Smooth muscle cell (in vitro differentiated cells): Measurements from ENCODE around the gene PLCH1. TPM values are rescaled to one million over a fixed set of nuclear protein-coding genes. Genes with fewer than 3 reads are reported as not detected.

Experiments
- DNase-seq: peaks from one replicate; lab custom pipeline; 2025; ENCODE audit not compliant: unreplicated experiment; lab: John Stamatoyannopoulos, UW
- H2AFZ ChIP-seq: fragments of 200-600 bp; sonication (generic); 2 replicates; pipeline ENCODE4 v1.6.0; 2016; ENCODE audit warnings: antibody characterized with exemption, low read depth, mild to moderate bottlenecking
- H3F3A ChIP-seq: fragments of 200-600 bp; sonication (generic); 2 replicates; pipeline ENCODE4 v1.6.0; 2017; ENCODE audit warnings: antibody characterized with exemption, low read depth
- H3K27ac ChIP-seq: fragments of 200-600 bp; sonication (generic); 2 replicates; pipeline ENCODE4 v1.5.1; 2016; ENCODE audit warnings: low read depth, mild to moderate bottlenecking
- H3K27me3 ChIP-seq: fragments of 200-600 bp; sonication (generic); 2 replicates; pipeline ENCODE4 v1.6.1; 2016; ENCODE audit warnings: low read depth, mild to moderate bottlenecking
- H3K36me3 ChIP-seq: fragments of 200-600 bp; sonication (generic); 2 replicates; pipeline ENCODE4 v1.5.1; 2016; ENCODE audit warnings: low read depth
- H3K4me1 ChIP-seq: fragments of 200-600 bp; sonication (generic); 2 replicates; pipeline ENCODE4 v1.5.1; 2016; ENCODE audit warnings: low read depth
- H3K4me2 ChIP-seq: fragments of 200-600 bp; sonication (generic); 2 replicates; pipeline ENCODE4 v1.6.0; 2016; ENCODE audit warnings: mild to moderate bottlenecking
- H3K4me3 ChIP-seq: fragments of 200-600 bp; sonication (generic); 2 replicates; pipeline ENCODE4 v1.5.1; 2016; ENCODE audit warnings: mild to moderate bottlenecking
- H3K79me2 ChIP-seq: fragments of 200-600 bp; sonication (generic); 2 replicates; pipeline ENCODE4 v1.6.0; 2016; ENCODE audit warnings: low read depth, mild to moderate bottlenecking
- H3K9ac ChIP-seq: fragments of 200-600 bp; sonication (generic); 2 replicates; pipeline ENCODE4 v1.6.0; 2016; ENCODE audit warnings: low read depth
- H3K9me3 ChIP-seq: fragments of 200-600 bp; sonication (generic); replicated peaks from 2 replicates; pipeline ENCODE4 v1.5.1; 2016; ENCODE audit warnings: low read depth
- H4K20me1 ChIP-seq: fragments of 200-600 bp; sonication (generic); 2 replicates; pipeline ENCODE4 v1.6.0; 2016; ENCODE audit warnings: low read depth
- WGBS: methylation state at CpG from one replicate; pipeline ENCODE4 v1.1.7; 2016; ENCODE audit warnings: low lambda C conversion rate; 5-methylcytosine and 5-hydroxymethylcytosine counted together
- polyA plus RNA-seq: library from polyadenylated mRNA; unstranded; fragments of >200 nt; fragmentation: Nextera tagmentation; extraction: Ambion mirVana; gene quantifications from 2 replicates; pipeline ENCODE4 v1.2.1, GENCODE V29; 2016
- total RNA-seq: library from RNA; depleted of rRNA; stranded (reverse); fragments of >200 nt; gene quantifications from 2 replicates; pipeline ENCODE4 v1.2.3, GENCODE V29; 2014
- TF ChIP-seq, protein P1 (sequence below): fragments of 200-600 bp; sonication (generic); IDR thresholded peaks from 2 replicates; pipeline ENCODE4 v1.5.1; 2017; ENCODE audit warnings: borderline replicate concordance, mild to moderate bottlenecking, antibody characterized with exemption; ENCODE audit not compliant: insufficient read depth, poor library complexity, severe bottlenecking

PLCH1 gene
- total and polyA plus RNA-seq, 2 experiments from 2014 or later, result 0.36 TPM; not detected in 1

DNA sequence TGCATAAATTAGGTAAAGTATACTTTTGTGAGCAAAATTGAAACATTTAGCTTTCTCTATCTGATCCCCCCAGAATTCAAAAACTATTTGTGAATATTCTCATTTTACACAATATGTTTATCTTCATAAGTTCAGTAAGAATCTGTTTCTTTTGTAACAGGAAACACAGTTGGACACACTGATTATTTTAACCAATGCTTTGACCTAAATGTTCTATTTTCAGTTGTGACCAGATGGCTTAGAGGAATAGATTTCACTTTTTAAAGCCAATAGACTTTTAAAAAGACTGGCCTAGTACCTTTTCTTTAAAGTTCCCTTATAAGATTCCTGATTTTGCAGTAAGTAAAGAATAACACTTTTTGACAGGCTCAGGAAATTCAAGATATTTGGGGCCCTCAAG is 377.4 kb downstream of the PLCH1 start:
- H3K9ac ChIP-seq, result no peak overlapping the region
- H3K9me3 ChIP-seq, result no peaks in the 10 kb centered on the region
- no peaks in the 10 kb centered on the region for H3K36me3 ChIP-seq
- H3K27ac ChIP-seq, result no peak overlapping the region
- H3K4me3 ChIP-seq, result no peak overlapping the region
- H3F3A ChIP-seq, result no peaks in the 10 kb centered on the region
- no peak overlapping the region for H3K4me2 ChIP-seq
- no peaks in the 10 kb centered on the region for H4K20me1 ChIP-seq
- H3K27me3 ChIP-seq, result no peaks in the 10 kb centered on the region
- H3K79me2 ChIP-seq, result no peaks in the 10 kb centered on the region
- H2AFZ ChIP-seq, result peak overlapping the region; percentile 36
- no peak for DNase-seq
- H3K4me1 ChIP-seq, result peaks cover 18% of the 10 kb centered on the region
- TF ChIP-seq, protein P1, sequence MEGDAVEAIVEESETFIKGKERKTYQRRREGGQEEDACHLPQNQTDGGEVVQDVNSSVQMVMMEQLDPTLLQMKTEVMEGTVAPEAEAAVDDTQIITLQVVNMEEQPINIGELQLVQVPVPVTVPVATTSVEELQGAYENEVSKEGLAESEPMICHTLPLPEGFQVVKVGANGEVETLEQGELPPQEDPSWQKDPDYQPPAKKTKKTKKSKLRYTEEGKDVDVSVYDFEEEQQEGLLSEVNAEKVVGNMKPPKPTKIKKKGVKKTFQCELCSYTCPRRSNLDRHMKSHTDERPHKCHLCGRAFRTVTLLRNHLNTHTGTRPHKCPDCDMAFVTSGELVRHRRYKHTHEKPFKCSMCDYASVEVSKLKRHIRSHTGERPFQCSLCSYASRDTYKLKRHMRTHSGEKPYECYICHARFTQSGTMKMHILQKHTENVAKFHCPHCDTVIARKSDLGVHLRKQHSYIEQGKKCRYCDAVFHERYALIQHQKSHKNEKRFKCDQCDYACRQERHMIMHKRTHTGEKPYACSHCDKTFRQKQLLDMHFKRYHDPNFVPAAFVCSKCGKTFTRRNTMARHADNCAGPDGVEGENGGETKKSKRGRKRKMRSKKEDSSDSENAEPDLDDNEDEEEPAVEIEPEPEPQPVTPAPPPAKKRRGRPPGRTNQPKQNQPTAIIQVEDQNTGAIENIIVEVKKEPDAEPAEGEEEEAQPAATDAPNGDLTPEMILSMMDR, result no peak

GRCh38 chr3:155365178-155365783 is 379.6 kb downstream of the PLCH1 start:
- TF ChIP-seq, protein P1, result no peak
- DNase-seq, result no peak

GRCh38 chr3:155364492-155364891 is 380.4 kb downstream of the PLCH1 start:
- Histone ChIP-seq H3K79me2 (no peaks in the 10 kb centered on the region), H3K27me3 (no peaks in the 10 kb centered on the region), H2AFZ (no peak overlapping the region), H3K4me3 (no peak overlapping the region), H3K4me1 (peaks cover 18% of the 10 kb centered on the region), H3F3A (no peaks in the 10 kb centered on the region), H3K9me3 (no peaks in the 10 kb centered on the region), H3K4me2 (no peak overlapping the region), H3K36me3 (no peaks in the 10 kb centered on the region), H3K9ac (no peak overlapping the region), H3K27ac (no peak overlapping the region), H4K20me1 (no peaks in the 10 kb centered on the region)
- WGBS, result 88% methylated on average over 2 of the region's 2 CpGs
- TF ChIP-seq, protein P1, result no peak
- no peak for DNase-seq

More at GRCh38 chr3:155365178-155365783, 379.6 kb downstream of the PLCH1 start:
- no peaks in the 10 kb centered on the region for H3K79me2 ChIP-seq
- H3K9me3 ChIP-seq, result no peaks in the 10 kb centered on the region
- H2AFZ ChIP-seq, result no peak overlapping the region
- H3K27me3 ChIP-seq, result no peaks in the 10 kb centered on the region
- no peak overlapping the region for H3K4me3 ChIP-seq
- no peaks in the 10 kb centered on the region for H3K36me3 ChIP-seq
- no peak overlapping the region for H3K4me2 ChIP-seq
- no peaks in the 10 kb centered on the region for H3F3A ChIP-seq
- WGBS, result 41% methylated on average over 1 of the region's 1 CpG
- H3K9ac ChIP-seq, result no peak overlapping the region
- peaks cover 18% of the 10 kb centered on the region for H3K4me1 ChIP-seq
- no peaks in the 10 kb centered on the region for H4K20me1 ChIP-seq
- no peak overlapping the region for H3K27ac ChIP-seq

DNA sequence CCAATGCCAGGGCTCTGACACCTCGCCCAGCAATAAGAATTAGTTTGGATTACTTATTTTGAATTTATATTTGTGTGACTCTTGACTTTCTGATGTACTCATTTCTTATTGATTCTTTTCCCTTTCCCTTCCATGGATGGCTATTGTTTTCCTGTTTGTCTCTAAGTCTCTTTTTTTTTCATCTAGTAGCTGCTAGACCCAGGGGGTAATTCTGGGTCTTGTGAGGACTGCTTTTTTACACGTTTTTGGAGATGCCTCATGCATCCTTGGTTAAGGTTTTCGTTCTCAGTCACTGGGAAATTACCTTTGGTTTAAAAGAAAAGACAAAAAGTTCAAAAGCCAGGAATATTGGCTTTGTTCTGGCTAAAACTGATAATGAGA is 381.2 kb downstream of the PLCH1 start:
- TF ChIP-seq, protein P1, result no peak
- H3K4me1 ChIP-seq, result peaks cover 18% of the 10 kb centered on the region
- WGBS, result 52% methylated on average over 3 of the region's 3 CpGs
- H3K9me3 ChIP-seq, result no peaks in the 10 kb centered on the region
- no peaks in the 10 kb centered on the region for H3K36me3 ChIP-seq
- no peak overlapping the region for H3K9ac ChIP-seq
- no peak overlapping the region for H2AFZ ChIP-seq
- H3F3A ChIP-seq, result no peaks in the 10 kb centered on the region
- no peaks in the 10 kb centered on the region for H3K79me2 ChIP-seq
- H3K4me3 ChIP-seq, result no peak overlapping the region
- H3K27ac ChIP-seq, result no peak overlapping the region
- H4K20me1 ChIP-seq, result no peaks in the 10 kb centered on the region
- H3K27me3 ChIP-seq, result no peaks in the 10 kb centered on the region
- no peak for DNase-seq
- no peak overlapping the region for H3K4me2 ChIP-seq
